Gastrocnemius medialis (tissue), 4 donors: ENCODE data around the gene MYBL2. TPM values are rescaled to one million over a fixed set of nuclear protein-coding genes. Genes with fewer than 3 reads are reported as not detected.

Source experiments
- ATAC-seq, 2 donors: fragments of 150-250 bp; one replicate each; pipeline ENCODE4 v1.9.1; 2016
- DNase-seq, 2 donors: peaks; one replicate each; pipeline ENCODE4 v3.0.0-alpha.2; 2019
- H3K27ac ChIP-seq, 4 donors: fragments of 200-600 bp; sonication (generic); 1 replicate in 1 of 4; 2 replicates in 3 of 4; pipeline ENCODE4 v1.5.1; 2016 to 2018; ENCODE audit warnings: mild to moderate bottlenecking in 2 of 4, moderate library complexity in 1 of 4
- H3K27me3 ChIP-seq, 3 donors: fragments of 200-600 bp; sonication (generic) in 2 of 3; 1 replicate in 1 of 3; 2 replicates in 2 of 3; pipeline versions ENCODE4 v1.5.1 to v1.6.0; 2016 to 2019; ENCODE audit warnings: mild to moderate bottlenecking in 1 of 3, moderate library complexity in 1 of 3
- H3K36me3 ChIP-seq, 2 donors: fragments of 200-600 bp; sonication (generic) in 1 of 2; one replicate each; pipeline ENCODE4 v1.5.1; 2017 to 2018
- H3K4me1 ChIP-seq, 2 donors: fragments of 200-600 bp; sonication (generic) in 1 of 2; one replicate each; pipeline ENCODE4 v1.5.1; 2016 to 2017; ENCODE audit warnings: mild to moderate bottlenecking in 2 of 2
- H3K4me3 ChIP-seq, 4 donors: fragments of 200-600 bp; sonication (generic) in 3 of 4; 1 replicate in 1 of 4; 2 replicates in 3 of 4; pipeline ENCODE4 v1.5.1; 2016 to 2019; ENCODE audit warnings: mild to moderate bottlenecking in 2 of 4
- H3K9me3 ChIP-seq, 3 donors: fragments of 200-600 bp; sonication (generic) in 2 of 3; 1 replicate in 1 of 3; 2 replicates in 2 of 3; pipeline ENCODE4 v1.5.1; 2016 to 2019
- POLR2A ChIP-seq, 2 donors: fragments of 450-650 bp; IDR thresholded peaks; one replicate each; pipeline ENCODE4 v1.6.1; 2017; ENCODE audit warnings: antibody characterized with exemption in 2 of 2, mild to moderate bottlenecking in 2 of 2, moderate library complexity in 2 of 2
- in situ Hi-C, 4 donors: fragments of 200-750 bp; cut with MboI; loops; one replicate each; pipeline versions ENCODE4 v1.15.0 to v1.8.0; 2017; ENCODE audit warnings: low sequenced_read_pairs in 4 of 4
- intact Hi-C: fragments of 100-400 bp; cut with DNase I; formaldehyde crosslinking; loops from one replicate; pipeline ENCODE4 v1.15.1; 2023; ENCODE audit warnings: low total_unique reads
- total RNA-seq, 4 donors: library from RNA; depleted of rRNA; stranded (reverse); fragments of >200 nt; gene quantifications; one replicate each; pipeline versions ENCODE4 v1.1.0 to v1.2.3, GENCODE V29; 2016
- TF ChIP-seq, protein P1 (sequence below), 5 experiments: fragments of 450-650 bp in 3 of 5; fragments of 200-600 bp in 2 of 5; sonication (generic) in 2 of 5; IDR thresholded peaks in 4 of 5; conservative IDR thresholded peaks in 1 of 5; 1 replicate in 4 of 5; 2 replicates in 1 of 5; pipeline ENCODE4 v1.5.1; 2016 to 2019; ENCODE audit warnings: antibody characterized with exemption in 5 of 5, mild to moderate bottlenecking in 3 of 5, moderate library complexity in 3 of 5

The MYBL2 gene
- total RNA-seq, 4 donors from 2014 or later = 0.55 TPM; not detected in 3

DNA sequence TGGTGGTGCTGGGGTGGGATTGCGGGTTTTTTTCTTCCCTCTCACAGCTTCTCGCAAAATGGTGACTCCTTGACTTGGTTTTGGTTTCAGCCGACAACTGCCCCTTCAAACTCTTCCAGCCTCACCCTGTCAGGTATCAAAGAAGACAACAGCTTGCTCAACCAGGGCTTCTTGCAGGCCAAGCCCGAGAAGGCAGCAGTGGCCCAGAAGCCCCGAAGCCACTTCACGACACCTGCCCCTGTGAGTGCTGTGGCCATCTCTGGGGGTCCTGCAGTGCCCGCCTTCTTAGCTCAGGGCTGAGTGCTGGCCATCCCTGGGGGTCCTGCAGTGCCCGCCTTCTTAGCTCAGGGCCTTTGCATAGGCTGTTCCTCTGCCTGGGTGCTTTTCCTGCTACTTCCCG, 48.1 kb downstream of the MYBL2 start:
- ATAC-seq = no peak
- no peak for TF ChIP-seq POLR2A (IDR thresholded peaks at IDR 0.05)
- TF ChIP-seq, protein P1, sequence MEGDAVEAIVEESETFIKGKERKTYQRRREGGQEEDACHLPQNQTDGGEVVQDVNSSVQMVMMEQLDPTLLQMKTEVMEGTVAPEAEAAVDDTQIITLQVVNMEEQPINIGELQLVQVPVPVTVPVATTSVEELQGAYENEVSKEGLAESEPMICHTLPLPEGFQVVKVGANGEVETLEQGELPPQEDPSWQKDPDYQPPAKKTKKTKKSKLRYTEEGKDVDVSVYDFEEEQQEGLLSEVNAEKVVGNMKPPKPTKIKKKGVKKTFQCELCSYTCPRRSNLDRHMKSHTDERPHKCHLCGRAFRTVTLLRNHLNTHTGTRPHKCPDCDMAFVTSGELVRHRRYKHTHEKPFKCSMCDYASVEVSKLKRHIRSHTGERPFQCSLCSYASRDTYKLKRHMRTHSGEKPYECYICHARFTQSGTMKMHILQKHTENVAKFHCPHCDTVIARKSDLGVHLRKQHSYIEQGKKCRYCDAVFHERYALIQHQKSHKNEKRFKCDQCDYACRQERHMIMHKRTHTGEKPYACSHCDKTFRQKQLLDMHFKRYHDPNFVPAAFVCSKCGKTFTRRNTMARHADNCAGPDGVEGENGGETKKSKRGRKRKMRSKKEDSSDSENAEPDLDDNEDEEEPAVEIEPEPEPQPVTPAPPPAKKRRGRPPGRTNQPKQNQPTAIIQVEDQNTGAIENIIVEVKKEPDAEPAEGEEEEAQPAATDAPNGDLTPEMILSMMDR (IDR thresholded peaks at IDR 0.05 in 4 of 5, conservative IDR thresholded peaks at IDR 0.05 in 1 of 5) = no peak
- in situ Hi-C loops = loop anchor here in 1 of 4 donors (25.0 kb wide), 1 partner anchor 97 kb away; no protein-coding TSS in a partner anchor
- no peaks in the 10 kb centered on the region for H3K27me3 ChIP-seq
- DNase-seq = no peak
- H3K4me3 ChIP-seq = no peak overlapping the region
- no peaks in the 10 kb centered on the region for H3K36me3 ChIP-seq
- H3K4me1 ChIP-seq = no peaks in the 10 kb centered on the region
- intact Hi-C loops = no loop called here
- no peaks in the 10 kb centered on the region for H3K9me3 ChIP-seq
- no peak overlapping the region for H3K27ac ChIP-seq

DNA sequence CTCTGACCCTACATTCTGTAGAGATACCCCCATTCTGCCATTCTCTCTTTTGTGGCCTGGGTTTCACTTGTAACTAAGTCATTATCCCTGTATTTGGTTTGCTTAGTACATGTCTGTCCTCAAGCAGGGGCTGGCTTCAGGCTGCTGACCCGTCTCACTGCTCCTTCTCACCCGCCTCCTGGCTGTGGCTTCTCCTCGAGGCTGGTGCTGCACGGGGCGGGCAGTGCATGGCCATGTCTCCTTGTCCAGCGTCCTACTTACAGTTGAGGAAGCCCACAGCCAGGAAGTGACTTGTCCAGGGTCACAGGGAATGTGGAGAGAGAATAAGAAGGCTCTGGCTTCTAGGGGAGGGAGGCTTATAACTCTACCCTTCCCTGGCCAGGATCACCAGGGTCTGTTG, 48.6 kb downstream of the MYBL2 start:
- H3K27ac ChIP-seq = no peak overlapping the region
- in situ Hi-C loops = loop anchor here in 1 of 4 donors (25.0 kb wide), 1 partner anchor 97 kb away; no protein-coding TSS in a partner anchor
- no peaks in the 10 kb centered on the region for H3K36me3 ChIP-seq
- DNase-seq (no peak), ATAC-seq (no peak)
- H3K27me3 ChIP-seq = no peaks in the 10 kb centered on the region
- intact Hi-C loops = no loop called here
- no peak overlapping the region for H3K4me3 ChIP-seq
- H3K4me1 ChIP-seq = no peaks in the 10 kb centered on the region
- H3K9me3 ChIP-seq = no peaks in the 10 kb centered on the region
- TF ChIP-seq, protein P1 (IDR thresholded peaks at IDR 0.05 in 4 of 5, conservative IDR thresholded peaks at IDR 0.05 in 1 of 5) = no peak
- no peak for TF ChIP-seq POLR2A (IDR thresholded peaks at IDR 0.05)

DNA sequence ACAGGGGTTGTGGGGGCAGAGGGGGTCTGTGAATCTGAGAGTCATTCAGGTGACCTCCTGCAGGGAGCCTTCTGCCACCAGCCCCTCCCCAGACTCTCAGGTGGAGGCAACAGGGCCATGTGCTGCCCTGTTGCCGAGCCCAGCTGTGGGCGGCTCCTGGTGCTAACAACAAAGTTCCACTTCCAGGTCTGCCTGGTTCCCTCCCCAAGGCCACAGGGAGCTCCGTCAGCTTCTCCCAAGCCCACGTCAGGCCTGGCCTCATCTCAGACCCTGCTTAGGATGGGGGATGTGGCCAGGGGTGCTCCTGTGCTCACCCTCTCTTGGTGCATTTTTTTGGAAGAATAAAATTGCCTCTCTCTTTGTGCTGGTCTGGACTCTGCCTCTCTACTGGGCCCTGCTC, 49.2 kb downstream of the MYBL2 start:
- H3K9me3 ChIP-seq = no peaks in the 10 kb centered on the region
- no peak for ATAC-seq
- no peak overlapping the region for H3K27ac ChIP-seq
- intact Hi-C loops (no loop called here), in situ Hi-C loops (loop anchor here in 1 of 4 donors (25.0 kb wide), 1 partner anchor 96 kb away; no protein-coding TSS in a partner anchor)
- no peaks in the 10 kb centered on the region for H3K4me1 ChIP-seq
- no peaks in the 10 kb centered on the region for H3K36me3 ChIP-seq
- TF ChIP-seq POLR2A (IDR thresholded peaks at IDR 0.05) = no peak
- TF ChIP-seq, protein P1 (IDR thresholded peaks at IDR 0.05 in 4 of 5, conservative IDR thresholded peaks at IDR 0.05 in 1 of 5) = no peak
- DNase-seq = no peak
- H3K27me3 ChIP-seq = no peaks in the 10 kb centered on the region
- H3K4me3 ChIP-seq = no peak overlapping the region

DNA sequence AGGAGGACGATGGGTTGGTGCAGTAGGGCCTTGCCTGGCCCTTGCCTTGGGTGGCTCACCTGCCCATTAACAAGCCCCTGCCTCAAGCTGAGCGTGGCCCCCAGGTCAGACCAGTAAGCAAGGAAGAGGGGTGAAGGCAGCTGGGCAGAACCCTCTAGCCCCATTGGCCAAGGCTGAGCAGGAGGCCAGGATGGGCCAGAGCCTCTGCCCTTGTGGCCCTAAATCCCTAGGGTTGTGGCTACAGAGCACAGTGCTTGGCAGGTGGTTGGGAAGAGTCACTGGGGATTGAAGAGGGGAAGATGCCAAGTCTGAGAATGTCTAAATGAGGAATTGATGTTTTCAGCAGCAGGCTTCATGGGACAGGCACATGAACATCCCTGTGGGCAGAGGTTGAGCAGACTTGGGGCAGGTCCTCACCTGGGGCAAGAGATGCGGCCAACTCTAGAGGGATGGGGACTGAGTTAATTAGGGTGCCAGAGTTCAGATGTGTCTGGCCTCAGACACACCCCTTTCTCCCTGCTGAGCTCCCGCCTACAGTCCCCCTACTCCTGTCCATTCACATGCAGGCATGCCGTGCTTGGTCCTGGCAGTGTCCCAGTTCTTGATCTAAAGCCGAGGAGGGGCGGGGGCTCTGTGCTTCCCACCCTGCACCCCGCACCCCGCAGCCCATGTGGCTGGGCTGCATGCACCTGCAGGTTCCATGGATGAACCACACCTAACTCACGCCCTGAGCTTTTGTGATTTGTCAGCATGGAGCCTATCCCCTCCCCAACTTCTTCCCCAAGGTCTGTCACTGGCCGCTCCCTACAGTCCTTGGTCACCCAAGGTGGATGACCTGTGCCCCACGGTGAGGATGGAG, 50.1 kb downstream of the MYBL2 start:
- intact Hi-C loops (no loop called here), in situ Hi-C loops (loop anchor here in 1 of 4 donors (25.0 kb wide), 1 partner anchor 95 kb away; no protein-coding TSS in a partner anchor)
- ATAC-seq (no peak), DNase-seq (no peak)
- Histone ChIP-seq H3K4me1 (no peaks in the 10 kb centered on the region), H3K27ac (no peak overlapping the region), H3K9me3 (no peaks in the 10 kb centered on the region), H3K36me3 (no peaks in the 10 kb centered on the region), H3K4me3 (no peak overlapping the region), H3K27me3 (no peaks in the 10 kb centered on the region)
- no peak for TF ChIP-seq POLR2A (IDR thresholded peaks at IDR 0.05)
- TF ChIP-seq, protein P1 (IDR thresholded peaks at IDR 0.05 in 4 of 5, conservative IDR thresholded peaks at IDR 0.05 in 1 of 5) = no peak
